Activated CD4-positive, alpha-beta T cell treated with anti-CD3 and anti-CD28 coated beads for 36 hours (primary cell): Measurements from ENCODE around the gene NAMPT. TPM values are rescaled to one million over a fixed set of nuclear protein-coding genes. Genes with fewer than 3 reads are reported as not detected.

Experiments used
- ATAC-seq: fragments of 200-7000 bp; cut with Tn5 transposase; one replicate; pipeline ENCODE4 v1.10.0; 2021; ENCODE audit warnings: mild to moderate bottlenecking, moderate library complexity
- CTCF ChIA-PET: fragments of 350-600 bp; sonication (Branson Sonifier 250); formaldehyde crosslinking; loops from one replicate; lab custom pipeline; 2021; ENCODE audit warnings: antibody characterized with exemption; lab: Charles Lee
- POLR2A ChIA-PET: fragments of 350-600 bp; sonication (Branson Sonifier 250); formaldehyde crosslinking; loops from one replicate; lab custom pipeline; 2021; ENCODE audit warnings: antibody characterized with exemption, inconsistent platforms; lab: Charles Lee
- DNase-seq: peaks from one replicate; pipeline ENCODE4 v3.0.0-alpha.2; 2020
- H3K27ac Mint-ChIP-seq: one replicate; pipeline ENCODE4 v1.8.0; 2021; ENCODE audit warnings: mixed read lengths
- H3K27me3 Mint-ChIP-seq: one replicate; pipeline ENCODE4 v1.8.0; 2021; ENCODE audit warnings: mixed read lengths
- H3K36me3 Mint-ChIP-seq: one replicate; pipeline ENCODE4 v1.8.0; 2021; ENCODE audit warnings: low read depth, mixed read lengths
- H3K4me1 Mint-ChIP-seq: one replicate; pipeline ENCODE4 v1.8.0; 2021; ENCODE audit warnings: mixed read lengths
- H3K4me3 Mint-ChIP-seq: one replicate; pipeline ENCODE4 v1.8.0; 2021; ENCODE audit warnings: mild to moderate bottlenecking, moderate library complexity, mixed read lengths
- H3K9me3 Mint-ChIP-seq: one replicate; pipeline ENCODE4 v1.8.0; 2021; ENCODE audit warnings: low read depth, mixed read lengths
- intact Hi-C, 2 experiments: fragments of 100-400 bp; cut with DNase I in 1 of 2; cut with micrococcal nuclease in 1 of 2; formaldehyde crosslinking; loops; one replicate each; pipeline versions ENCODE4 v1.14.2 to v1.15.1; 2022 to 2024; cut with DNase I, micrococcal nuclease
- total RNA-seq, 2 experiments: library from RNA; stranded (reverse); gene quantifications; one replicate each; pipeline ENCODE4 v1.2.3, GENCODE V29; 2021

Gene NAMPT
- total RNA-seq, 2 experiments from 2014 or later: 825 to 1,205 TPM

- Mint-ChIP-seq H3K4me1 (peaks cover 8% of the 10 kb centered on the region), H3K9me3 (peaks cover 6% of the 10 kb centered on the region), H3K27me3 (peaks cover 46% of the 10 kb centered on the region), H3K36me3 (peaks cover 2% of the 10 kb centered on the region), H3K27ac (no peak overlapping the region), H3K4me3 (no peak overlapping the region)
- intact Hi-C loops: no loop called here
- ChIA-PET CTCF (interaction anchor here (1.0 to 1.3 kb wide), 3 partner anchors 13 to 32 kb away, joined by 3 read pairs; no protein-coding TSS in a partner anchor), POLR2A (interaction anchor here (0.6 kb wide), 1 partner anchor 117 kb away, joined by 3 read pairs; no protein-coding TSS in a partner anchor)
- ATAC-seq: no peak
- no peak for DNase-seq
Measured at GRCh38 chr7:106318482-106318881, 33.7 kb upstream of the NAMPT start.

- no peak overlapping the region for H3K27ac Mint-ChIP-seq
- H3K4me1 Mint-ChIP-seq: peaks cover 13% of the 10 kb centered on the region
- no peak for ATAC-seq
- peaks cover 6% of the 10 kb centered on the region for H3K9me3 Mint-ChIP-seq
- CTCF ChIA-PET: interaction anchor here (1.2 to 1.3 kb wide), 2 partner anchors 17 to 32 kb away, joined by 3 read pairs; no protein-coding TSS in a partner anchor
- POLR2A ChIA-PET: no interaction called here
- H3K4me3 Mint-ChIP-seq: no peak overlapping the region
- intact Hi-C loops: no loop called here
- no peak for DNase-seq
- H3K27me3 Mint-ChIP-seq: peaks cover 48% of the 10 kb centered on the region
- H3K36me3 Mint-ChIP-seq: peaks cover 2% of the 10 kb centered on the region
Measured at GRCh38 chr7:106317971-106318370, 33.2 kb upstream of the NAMPT start.

- H3K9me3 Mint-ChIP-seq: peaks cover 6% of the 10 kb centered on the region
- no peak for DNase-seq
- ChIA-PET CTCF (interaction anchor here (1.1 kb wide), 1 partner anchor 172 kb away, joined by 3 read pairs; no protein-coding TSS in a partner anchor), POLR2A (interaction anchor here (0.7 kb wide), 1 partner anchor 1894 kb away, joined by 3 read pairs; no protein-coding TSS in a partner anchor)
- peaks cover 16% of the 10 kb centered on the region for H3K4me1 Mint-ChIP-seq
- intact Hi-C loops: no loop called here
- no peak overlapping the region for H3K4me3 Mint-ChIP-seq
- H3K27me3 Mint-ChIP-seq: peaks cover 48% of the 10 kb centered on the region
- H3K27ac Mint-ChIP-seq: no peak overlapping the region
- ATAC-seq: no peak
- H3K36me3 Mint-ChIP-seq: peaks cover 2% of the 10 kb centered on the region
Measured at GRCh38 chr7:106316947-106317346, 32.2 kb upstream of the NAMPT start.

GRCh38 chr7:106314875-106315274, 30.1 kb upstream of the NAMPT start:
- Mint-ChIP-seq H3K4me3 (no peak overlapping the region), H3K36me3 (peaks cover 2% of the 10 kb centered on the region), H3K27ac (no peak overlapping the region), H3K4me1 (peaks cover 16% of the 10 kb centered on the region), H3K27me3 (peaks cover 36% of the 10 kb centered on the region), H3K9me3 (peaks cover 4% of the 10 kb centered on the region)
- intact Hi-C loops: no loop called here
- ChIA-PET CTCF (no interaction called here), POLR2A (no interaction called here)
- no peak for ATAC-seq
- no peak for DNase-seq

GRCh38 chr7:106313966-106314365, 29.2 kb upstream of the NAMPT start:
- H3K27me3 Mint-ChIP-seq: peaks cover 34% of the 10 kb centered on the region
- ATAC-seq: no peak
- peaks cover 4% of the 10 kb centered on the region for H3K9me3 Mint-ChIP-seq
- ChIA-PET POLR2A (no interaction called here), CTCF (interaction anchor here (0.5 to 1.3 kb wide), 2 partner anchors 127 to 285 kb away, joined by 3 to 5 read pairs; no protein-coding TSS in a partner anchor)
- H3K4me3 Mint-ChIP-seq: no peak overlapping the region
- no peak overlapping the region for H3K27ac Mint-ChIP-seq
- intact Hi-C loops: no loop called here
- no peak for DNase-seq
- H3K36me3 Mint-ChIP-seq: peaks cover 2% of the 10 kb centered on the region
- peaks cover 24% of the 10 kb centered on the region for H3K4me1 Mint-ChIP-seq

- CTCF ChIA-PET: interaction anchor here (0.5 to 1.3 kb wide), 2 partner anchors 127 to 286 kb away, joined by 3 to 5 read pairs; no protein-coding TSS in a partner anchor
- Mint-ChIP-seq H3K9me3 (peaks cover 4% of the 10 kb centered on the region), H3K4me3 (no peak overlapping the region), H3K36me3 (peaks cover 2% of the 10 kb centered on the region), H3K27me3 (peaks cover 29% of the 10 kb centered on the region), H3K4me1 (peaks cover 28% of the 10 kb centered on the region), H3K27ac (no peak overlapping the region)
- DNase-seq (no peak), ATAC-seq (no peak)
- intact Hi-C loops: no loop called here
- POLR2A ChIA-PET: no interaction called here
Measured at GRCh38 chr7:106313456-106313901, 28.7 kb upstream of the NAMPT start.

- Mint-ChIP-seq H3K4me3 (no peak overlapping the region), H3K4me1 (peaks cover 28% of the 10 kb centered on the region), H3K9me3 (peaks cover 4% of the 10 kb centered on the region), H3K36me3 (peaks cover 2% of the 10 kb centered on the region), H3K27ac (peak overlapping the region; percentile 24), H3K27me3 (peaks cover 26% of the 10 kb centered on the region)
- POLR2A ChIA-PET: interaction anchor here (1.6 kb wide), 1 partner anchor 27 kb away, joined by 8 read pairs; the partner anchor contains the start of gene NAMPT
- DNase-seq (no peak), ATAC-seq (no peak)
- intact Hi-C loops: no loop called here
- CTCF ChIA-PET: no interaction called here
Measured at GRCh38 chr7:106312906-106313305, 28.1 kb upstream of the NAMPT start.

GRCh38 chr7:106312099-106312871, 27.5 kb upstream of the NAMPT start:
- DNase-seq: no peak
- ChIA-PET POLR2A (interaction anchor here (1.6 kb wide), 1 partner anchor 27 kb away, joined by 8 read pairs; the partner anchor contains the start of gene NAMPT), CTCF (interaction anchor here (0.9 kb wide), 1 partner anchor 135 kb away, joined by 3 read pairs; no protein-coding TSS in a partner anchor)
- no peak for ATAC-seq
- intact Hi-C loops: no loop called here
- peaks cover 22% of the 10 kb centered on the region for H3K27me3 Mint-ChIP-seq
- peaks cover 28% of the 10 kb centered on the region for H3K4me1 Mint-ChIP-seq
- peaks cover 2% of the 10 kb centered on the region for H3K36me3 Mint-ChIP-seq
- H3K4me3 Mint-ChIP-seq: no peak overlapping the region
- peaks cover 4% of the 10 kb centered on the region for H3K9me3 Mint-ChIP-seq
- H3K27ac Mint-ChIP-seq: no peak overlapping the region

GRCh38 chr7:106309362-106309761, 24.6 kb upstream of the NAMPT start:
- Mint-ChIP-seq H3K36me3 (peaks cover 2% of the 10 kb centered on the region), H3K4me1 (peaks cover 28% of the 10 kb centered on the region), H3K9me3 (no peaks in the 10 kb centered on the region), H3K27ac (peak overlapping the region; percentile 32), H3K4me3 (no peak overlapping the region), H3K27me3 (peaks cover 17% of the 10 kb centered on the region)
- ChIA-PET CTCF (interaction anchor here (1.2 to 1.5 kb wide), 2 partner anchors 22 to 106 kb away, joined by 3 read pairs; no protein-coding TSS in a partner anchor), POLR2A (no interaction called here)
- ATAC-seq: peak; percentile 96
- intact Hi-C loops: loop anchor here (1.0 to 2.0 kb wide), 3 partner anchors 23 to 36 kb away; no protein-coding TSS in a partner anchor
- peak; percentile 63 for DNase-seq

- intact Hi-C loops: no loop called here
- Mint-ChIP-seq H3K4me3 (no peak overlapping the region), H3K4me1 (peaks cover 13% of the 10 kb centered on the region), H3K27me3 (peaks cover 21% of the 10 kb centered on the region), H3K36me3 (peaks cover 4% of the 10 kb centered on the region), H3K9me3 (peaks cover 14% of the 10 kb centered on the region), H3K27ac (no peak overlapping the region)
- DNase-seq (no peak), ATAC-seq (no peak)
- CTCF ChIA-PET: no interaction called here
- POLR2A ChIA-PET: no interaction called here
Measured at GRCh38 chr7:106306256-106306655, 21.5 kb upstream of the NAMPT start.

- no peak overlapping the region for H3K4me3 Mint-ChIP-seq
- DNase-seq (no peak), ATAC-seq (no peak)
- peaks cover 6% of the 10 kb centered on the region for H3K36me3 Mint-ChIP-seq
- peaks cover 13% of the 10 kb centered on the region for H3K4me1 Mint-ChIP-seq
- ChIA-PET CTCF (no interaction called here), POLR2A (no interaction called here)
- H3K27me3 Mint-ChIP-seq: peaks cover 26% of the 10 kb centered on the region
- H3K9me3 Mint-ChIP-seq: peaks cover 18% of the 10 kb centered on the region
- intact Hi-C loops: no loop called here
- no peak overlapping the region for H3K27ac Mint-ChIP-seq
Measured at GRCh38 chr7:106305732-106306131, 20.9 kb upstream of the NAMPT start.
